Left colon (tissue), 2 donors: ENCODE data around the gene LHFPL4. TPM values are rescaled to one million over a fixed set of nuclear protein-coding genes. Genes with fewer than 3 reads are reported as not detected.
A peak's percentile ranks its signal among the peaks of the same experiment; 100 is the strongest.

ENCODE experiments used
- ATAC-seq: fragments of 200-7000 bp; cut with Tn5 transposase; one replicate; pipeline ENCODE4 v1.9.1; 2020; ENCODE audit warnings: mild to moderate bottlenecking, moderate library complexity
- DNase-seq, 2 donors: peaks; one replicate each; pipeline ENCODE4 v3.0.0-alpha.2; 2020
- intact Hi-C, 2 donors: fragments of 100-400 bp; cut with DNase I in 1 of 2; cut with micrococcal nuclease in 1 of 2; formaldehyde crosslinking; loops; one replicate each; pipeline versions ENCODE4 v1.11.2 to v1.14.0; 2022; cut with DNase I, micrococcal nuclease
- total RNA-seq, 2 donors: library from RNA; stranded (reverse); fragmentation: NEBNext Ultra II Directional; extraction: Animal tissue kit (Norgen Biotek cat#: 25700); gene quantifications; one replicate each; pipeline ENCODE4 v1.2.1, GENCODE V29; 2021
- donor health status: DM: no; HTN: no; CAD: no.
- donor health status: DM: yes; HTN: yes; CAD: no.

The LHFPL4 gene
- total RNA-seq, 2 donors from 2014 or later: 0.70 to 0.73 TPM

- ATAC-seq: no peak
- intact Hi-C loops: no loop called here
- DNase-seq: no peak
Measured at GRCh38 chr3:9550999-9551398, 2.6 kb downstream of the LHFPL4 start.

- ATAC-seq: no peak
- intact Hi-C loops: no loop called here
- DNase-seq: no peak
Measured at GRCh38 chr3:9549600-9549999, 4.0 kb downstream of the LHFPL4 start.

GRCh38 chr3:9548991-9549390 lies 4.6 kb downstream of the LHFPL4 start:
- intact Hi-C loops: no loop called here
- DNase-seq: no peak
- no peak for ATAC-seq

GRCh38 chr3:9542182-9542581 lies 11.4 kb downstream of the LHFPL4 start:
- intact Hi-C loops: no loop called here
- ATAC-seq (no peak), DNase-seq (no peak)

GRCh38 chr3:9536212-9536611 lies 17.4 kb downstream of the LHFPL4 start:
- ATAC-seq: no peak
- no peak for DNase-seq
- intact Hi-C loops: no loop called here

GRCh38 chr3:9534429-9534828 lies 19.2 kb downstream of the LHFPL4 start:
- intact Hi-C loops: no loop called here
- DNase-seq: no peak
- peak; percentile 66 for ATAC-seq

- intact Hi-C loops: no loop called here
- DNase-seq: no peak
- ATAC-seq: no peak
Measured at GRCh38 chr3:9525078-9525477, 28.5 kb downstream of the LHFPL4 start.

- DNase-seq: no peak
- intact Hi-C loops: no loop called here
Measured at GRCh38 chr3:9514956-9515355, 38.7 kb downstream of the LHFPL4 start.

GRCh38 chr3:9514306-9514705 lies 39.3 kb downstream of the LHFPL4 start:
- intact Hi-C loops: no loop called here
- ATAC-seq: no peak
- DNase-seq: no peak

More at GRCh38 chr3:9514956-9515355, 38.7 kb downstream of the LHFPL4 start:
- no peak for ATAC-seq

- ATAC-seq (no peak), DNase-seq (no peak)
- intact Hi-C loops: no loop called here
Measured at GRCh38 chr3:9512456-9513045, 41.1 kb downstream of the LHFPL4 start.

GRCh38 chr3:9508781-9509180 lies 44.8 kb downstream of the LHFPL4 start:
- intact Hi-C loops: no loop called here
- DNase-seq (no peak), ATAC-seq (no peak)

- intact Hi-C loops: no loop called here
- no peak for ATAC-seq
Measured at GRCh38 chr3:9507586-9508578, 45.7 kb downstream of the LHFPL4 start.

GRCh38 chr3:9503283-9503682 lies 50.3 kb downstream of the LHFPL4 start:
- ATAC-seq (peak; percentile 60), DNase-seq (peak in 1 of 2 donors; percentile 77)
- intact Hi-C loops: no loop called here

More at GRCh38 chr3:9507586-9508578, 45.7 kb downstream of the LHFPL4 start:
- DNase-seq: no peak

- intact Hi-C loops: no loop called here
- DNase-seq (no peak), ATAC-seq (no peak)
Measured at GRCh38 chr3:9501226-9501625, 52.4 kb downstream of the LHFPL4 start.

- intact Hi-C loops: no loop called here
- DNase-seq: peak in 1 of 2 donors; percentile 75
- peak; percentile 83 for ATAC-seq
Measured at GRCh38 chr3:9500108-9501050, 53.2 kb downstream of the LHFPL4 start.

GRCh38 chr3:9499455-9500107 lies 54.0 kb downstream of the LHFPL4 start:
- no peak for ATAC-seq
- intact Hi-C loops: no loop called here
- DNase-seq: no peak

GRCh38 chr3:9498781-9499180 lies 54.8 kb downstream of the LHFPL4 start:
- ATAC-seq (no peak), DNase-seq (no peak)
- intact Hi-C loops: no loop called here

GRCh38 chr3:9497821-9498565 lies 55.6 kb downstream of the LHFPL4 start:
- intact Hi-C loops: no loop called here
- no peak for ATAC-seq
- no peak for DNase-seq
